Mucosa of rectum (tissue), 2 donors: ENCODE results near the gene MVB12B.

Experiments
- H3K27ac ChIP-seq, 2 donors: one replicate each; pipeline ENCODE4 v1.7.0; 2013; ENCODE audit warnings: inconsistent platforms in 2 of 2, low read depth in 2 of 2, low read length in 2 of 2
- H3K27me3 ChIP-seq, 2 donors: one replicate each; pipeline ENCODE4 v1.7.0; 2013; ENCODE audit warnings: low read length in 2 of 2; ENCODE audit not compliant: control insufficient read depth in 2 of 2, insufficient read depth in 2 of 2
- H3K36me3 ChIP-seq, 2 donors: one replicate each; pipeline ENCODE4 v1.7.0; 2013; ENCODE audit warnings: low read length in 2 of 2; ENCODE audit not compliant: control insufficient read depth in 2 of 2, insufficient read depth in 2 of 2
- H3K4me1 ChIP-seq, 2 donors: one replicate each; pipeline ENCODE4 v1.7.0; 2013; ENCODE audit warnings: low read length in 2 of 2, mild to moderate bottlenecking in 1 of 2; ENCODE audit not compliant: control insufficient read depth in 2 of 2, insufficient read depth in 2 of 2
- H3K4me3 ChIP-seq, 2 donors: one replicate each; pipeline ENCODE4 v1.7.0; 2013; ENCODE audit warnings: low read length in 2 of 2
- H3K9ac ChIP-seq, 2 donors: one replicate each; pipeline ENCODE4 v1.7.0; 2013; ENCODE audit warnings: low read length in 2 of 2, low read depth in 1 of 2, mild to moderate bottlenecking in 1 of 2
- H3K9me3 ChIP-seq, 2 donors: one replicate each; pipeline ENCODE4 v1.7.0; 2013; ENCODE audit warnings: low read length in 2 of 2; ENCODE audit not compliant: control insufficient read depth in 2 of 2
- donor health status: healthy.
- donor health status: Normal muscosa, but diverticular disease.

MVB12B gene

GRCh38 chr9:126448865-126449577 is 122.4 kb downstream of the MVB12B start:
- Histone ChIP-seq H3K9ac (no peak overlapping the region), H3K27ac (no peak overlapping the region)

GRCh38 chr9:126449725-126450667 is 123.4 kb downstream of the MVB12B start:
- peaks cover 8 to 9% of the 10 kb centered on the region in 2 donors for H3K36me3 ChIP-seq
- no peak overlapping the region for H3K9ac ChIP-seq
- no peak overlapping the region for H3K4me3 ChIP-seq
- H3K27me3 ChIP-seq, result no peaks in the 10 kb centered on the region
- no peaks in the 10 kb centered on the region for H3K9me3 ChIP-seq
- H3K4me1 ChIP-seq, result no peaks in the 10 kb centered on the region
- H3K27ac ChIP-seq, result no peak overlapping the region

More at GRCh38 chr9:126448865-126449577, 122.4 kb downstream of the MVB12B start:
- Histone ChIP-seq H3K36me3 (peaks cover 8 to 9% of the 10 kb centered on the region in 2 donors), H3K4me3 (no peak overlapping the region), H3K27me3 (no peaks in the 10 kb centered on the region), H3K4me1 (no peaks in the 10 kb centered on the region), H3K9me3 (no peaks in the 10 kb centered on the region)

- Histone ChIP-seq H3K27ac (no peak overlapping the region), H3K36me3 (peaks cover 8 to 9% of the 10 kb centered on the region in 2 donors), H3K9ac (no peak overlapping the region), H3K9me3 (no peaks in the 10 kb centered on the region), H3K4me1 (no peaks in the 10 kb centered on the region), H3K27me3 (no peaks in the 10 kb centered on the region), H3K4me3 (no peak overlapping the region)
Measured at GRCh38 chr9:126450668-126451205, 124.1 kb downstream of the MVB12B start.

- H3K27ac ChIP-seq, result no peak overlapping the region
- H3K27me3 ChIP-seq, result no peaks in the 10 kb centered on the region
- no peak overlapping the region for H3K9ac ChIP-seq
- H3K36me3 ChIP-seq, result peaks cover 8 to 9% of the 10 kb centered on the region in 2 donors
- no peaks in the 10 kb centered on the region for H3K4me1 ChIP-seq
- H3K9me3 ChIP-seq, result no peaks in the 10 kb centered on the region
- no peak overlapping the region for H3K4me3 ChIP-seq
Measured at GRCh38 chr9:126451316-126451885, 124.8 kb downstream of the MVB12B start.

- Histone ChIP-seq H3K9ac (no peak overlapping the region), H3K9me3 (no peaks in the 10 kb centered on the region), H3K27me3 (no peaks in the 10 kb centered on the region), H3K4me3 (no peak overlapping the region), H3K4me1 (no peaks in the 10 kb centered on the region), H3K27ac (no peak overlapping the region), H3K36me3 (peaks cover 8 to 9% of the 10 kb centered on the region in 2 donors)
Measured at GRCh38 chr9:126452106-126452505, 125.5 kb downstream of the MVB12B start.

- Histone ChIP-seq H3K27me3 (no peaks in the 10 kb centered on the region), H3K4me3 (no peak overlapping the region), H3K36me3 (peaks cover 2 to 5% of the 10 kb centered on the region in 2 donors), H3K9ac (no peak overlapping the region), H3K27ac (no peak overlapping the region), H3K9me3 (no peaks in the 10 kb centered on the region), H3K4me1 (no peaks in the 10 kb centered on the region)
Measured at GRCh38 chr9:126453156-126453963, 126.7 kb downstream of the MVB12B start.

GRCh38 chr9:126454215-126454614 is 127.6 kb downstream of the MVB12B start:
- H3K4me1 ChIP-seq, result no peaks in the 10 kb centered on the region
- no peak overlapping the region for H3K4me3 ChIP-seq
- H3K27ac ChIP-seq, result no peak overlapping the region
- no peak overlapping the region for H3K9ac ChIP-seq
- no peaks in the 10 kb centered on the region for H3K9me3 ChIP-seq
- H3K36me3 ChIP-seq, result peaks cover 2 to 5% of the 10 kb centered on the region in 2 donors
- no peaks in the 10 kb centered on the region for H3K27me3 ChIP-seq

GRCh38 chr9:126454795-126455194 is 128.2 kb downstream of the MVB12B start:
- Histone ChIP-seq H3K4me3 (no peak overlapping the region), H3K9ac (no peak overlapping the region), H3K36me3 (peaks cover 2 to 5% of the 10 kb centered on the region in 2 donors), H3K27me3 (no peaks in the 10 kb centered on the region), H3K9me3 (no peaks in the 10 kb centered on the region), H3K4me1 (no peaks in the 10 kb centered on the region), H3K27ac (no peak overlapping the region)

GRCh38 chr9:126456441-126457174 is 130.0 kb downstream of the MVB12B start:
- no peaks in the 10 kb centered on the region for H3K27me3 ChIP-seq
- H3K27ac ChIP-seq, result no peak overlapping the region
- H3K36me3 ChIP-seq, result peaks cover 3 to 5% of the 10 kb centered on the region in 2 donors
- no peaks in the 10 kb centered on the region for H3K9me3 ChIP-seq
- H3K4me1 ChIP-seq, result no peaks in the 10 kb centered on the region
- H3K4me3 ChIP-seq, result no peak overlapping the region
- no peak overlapping the region for H3K9ac ChIP-seq
